Neural cell (in vitro differentiated cells): ENCODE data around the gene FAAH. TPM values are rescaled to one million over a fixed set of nuclear protein-coding genes. Genes with fewer than 3 reads are reported as not detected.
"Not testable (repeated sequence)": the region's sequence is repeated elsewhere in the genome, so short reads cannot be mapped to it uniquely, and the experiment has no call there.

ENCODE experiments used
- H2AFZ ChIP-seq: fragments of 200-600, 300-800 bp; sonication (generic), shearing (Covaris generic); 2 replicates; pipeline ENCODE4 v1.6.0; 2014; ENCODE audit warnings: low read depth, mild to moderate bottlenecking, antibody characterized with exemption, low read length, moderate library complexity
- H3F3A ChIP-seq: fragments of 200-600 bp; shearing (Covaris generic); 2 replicates; pipeline ENCODE4 v1.6.1; 2016; ENCODE audit warnings: mild to moderate bottlenecking, moderate library complexity, mixed read lengths, antibody characterized with exemption, low read length; ENCODE audit not compliant: insufficient read depth, poor library complexity, severe bottlenecking
- H3K27ac ChIP-seq: fragments of 200-600, 300-800 bp; sonication (generic), shearing (Covaris generic); 2 replicates; pipeline ENCODE4 v1.5.1; 2014; ENCODE audit warnings: mild to moderate bottlenecking, low read length, moderate library complexity
- H3K27me3 ChIP-seq: fragments of 300-800, 200-600 bp; sonication (generic), shearing (Covaris generic); 2 replicates; pipeline ENCODE4 v1.6.0; 2014; ENCODE audit warnings: mild to moderate bottlenecking, low read depth, low read length, moderate library complexity; ENCODE audit not compliant: insufficient read depth
- H3K36me3 ChIP-seq: fragments of 300-800, 200-600 bp; sonication (generic), shearing (Covaris generic); 2 replicates; pipeline ENCODE4 v1.5.1; 2014; ENCODE audit warnings: mild to moderate bottlenecking, antibody characterized with exemption, low read length, moderate library complexity; ENCODE audit not compliant: insufficient read depth
- H3K4me2 ChIP-seq: fragments of 300-800, 200-600 bp; sonication (generic), shearing (Covaris generic); 2 replicates; pipeline ENCODE4 v1.6.0; 2014; ENCODE audit warnings: mild to moderate bottlenecking, low read length
- H3K4me3 ChIP-seq: fragments of 300-800, 200-600 bp; sonication (generic), shearing (Covaris generic); 2 replicates; pipeline ENCODE4 v1.5.1; 2014; ENCODE audit warnings: mild to moderate bottlenecking, low read length, moderate library complexity
- H3K79me2 ChIP-seq: fragments of 200-600 bp; shearing (Covaris generic); replicated peaks from 2 replicates; pipeline ENCODE4 v1.6.0; 2014; ENCODE audit warnings: mild to moderate bottlenecking, low read length, moderate library complexity; ENCODE audit not compliant: insufficient read depth
- H3K9ac ChIP-seq: fragments of 300-800, 200-600 bp; sonication (generic), shearing (Covaris generic); 2 replicates; pipeline ENCODE4 v1.6.1; 2016; ENCODE audit warnings: mild to moderate bottlenecking, low read length, mixed read lengths
- H3K9me2 ChIP-seq: fragments of 200-600 bp; shearing (Covaris generic); 2 replicates; pipeline ENCODE4 v1.6.1; 2016; ENCODE audit warnings: mild to moderate bottlenecking, low read length, mixed read lengths; ENCODE audit not compliant: insufficient read depth
- H3K9me3 ChIP-seq: fragments of 200-600, 300-800 bp; sonication (generic), shearing (Covaris generic); 2 replicates; pipeline ENCODE4 v1.6.1; 2016; ENCODE audit warnings: mild to moderate bottlenecking, mixed run types, low read length, moderate library complexity, mixed read lengths
- H4K20me1 ChIP-seq: fragments of 200-600 bp; shearing (Covaris generic); 2 replicates; pipeline ENCODE4 v1.6.1; 2016; ENCODE audit warnings: mild to moderate bottlenecking, mixed run types; ENCODE audit not compliant: insufficient read depth
- CTCF ChIP-seq: fragments of 450-650 bp; IDR thresholded peaks from 2 replicates; pipeline ENCODE4 v1.5.1; 2014; ENCODE audit warnings: antibody characterized with exemption, mild to moderate bottlenecking, moderate library complexity; ENCODE audit not compliant: poor library complexity, severe bottlenecking
- EP300 ChIP-seq: fragments of 450-650 bp; conservative IDR thresholded peaks from 2 replicates; pipeline ENCODE4 v1.6.1; 2014; ENCODE audit warnings: antibody characterized with exemption, mild to moderate bottlenecking, moderate library complexity; ENCODE audit not compliant: poor library complexity, severe bottlenecking
- EZH2 ChIP-seq: fragments of 200-600, 300-800 bp; shearing (Covaris generic), sonication (generic); IDR thresholded peaks from 2 replicates; pipeline ENCODE4 v1.6.1; 2014; ENCODE audit warnings: antibody characterized with exemption, low read length, borderline replicate concordance, mild to moderate bottlenecking; ENCODE audit not compliant: insufficient read depth, poor library complexity, severe bottlenecking
- MXI1 ChIP-seq: fragments of 450-650 bp; conservative IDR thresholded peaks from 2 replicates; pipeline ENCODE4 v1.6.1; 2014; ENCODE audit warnings: antibody characterized with exemption, mild to moderate bottlenecking; ENCODE audit not compliant: poor library complexity, severe bottlenecking
- POLR2AphosphoS5 ChIP-seq: IDR thresholded peaks from 2 replicates; pipeline ENCODE4 v1.6.1; 2012
- RAD21 ChIP-seq: fragments of 450-650 bp; conservative IDR thresholded peaks from 2 replicates; pipeline ENCODE4 v1.6.1; 2014; ENCODE audit warnings: antibody characterized with exemption, mild to moderate bottlenecking, moderate library complexity
- REST ChIP-seq: IDR thresholded peaks from 2 replicates; pipeline ENCODE4 v1.6.1; 2012; ENCODE audit warnings: borderline replicate concordance
- SMC3 ChIP-seq: fragments of 450-650 bp; conservative IDR thresholded peaks from 2 replicates; pipeline ENCODE4 v1.6.1; 2014; ENCODE audit warnings: antibody characterized with exemption, mild to moderate bottlenecking, moderate library complexity; ENCODE audit not compliant: poor library complexity
- TAF1 ChIP-seq: IDR thresholded peaks from 2 replicates; pipeline ENCODE4 v1.6.1; 2012; ENCODE audit warnings: low read depth
- polyA plus RNA-seq: library from polyadenylated mRNA; depleted of rRNA; stranded (reverse); fragments of >200 nt; gene quantifications from 2 replicates; pipeline ENCODE4 v1.2.3, GENCODE V29; 2014

Gene FAAH
- polyA plus RNA-seq, 1 donor from 2014 or later, result 106 TPM

GRCh38 chr1:46345281-46345680 is 48.8 kb upstream of the FAAH start:
- H3K79me2 ChIP-seq, result no peaks in the 10 kb centered on the region
- H3K9ac ChIP-seq, result no peak overlapping the region
- H3K9me3 ChIP-seq, result no peaks in the 10 kb centered on the region
- no peaks in the 10 kb centered on the region for H3K9me2 ChIP-seq
- H3K4me3 ChIP-seq, result no peak overlapping the region
- H3F3A ChIP-seq, result no peaks in the 10 kb centered on the region
- TF ChIP-seq REST (no peak), CTCF (no peak), SMC3 (no peak), TAF1 (no peak), EZH2 (no peak)
- no peak overlapping the region for H2AFZ ChIP-seq
- H3K36me3 ChIP-seq, result no peaks in the 10 kb centered on the region
- H3K27ac ChIP-seq, result no peak overlapping the region
- no peak overlapping the region for H3K4me2 ChIP-seq
- no peaks in the 10 kb centered on the region for H3K27me3 ChIP-seq
- H4K20me1 ChIP-seq, result no peaks in the 10 kb centered on the region

- no peaks in the 10 kb centered on the region for H3K9me2 ChIP-seq
- no peak overlapping the region for H3K4me3 ChIP-seq
- TF ChIP-seq POLR2AphosphoS5 (no peak), REST (no peak), RAD21 (no peak), SMC3 (no peak), EP300 (no peak), MXI1 (no peak), EZH2 (no peak), TAF1 (no peak), CTCF (no peak)
- H3F3A ChIP-seq, result no peaks in the 10 kb centered on the region
- no peak overlapping the region for H2AFZ ChIP-seq
- H3K27ac ChIP-seq, result no peak overlapping the region
- H3K36me3 ChIP-seq, result peaks cover 4% of the 10 kb centered on the region
- H3K79me2 ChIP-seq, result no peaks in the 10 kb centered on the region
- no peak overlapping the region for H3K9ac ChIP-seq
- H3K27me3 ChIP-seq, result no peaks in the 10 kb centered on the region
- H3K4me2 ChIP-seq, result no peak overlapping the region
- no peaks in the 10 kb centered on the region for H4K20me1 ChIP-seq
- no peaks in the 10 kb centered on the region for H3K9me3 ChIP-seq
These were observed 41.8 kb upstream of the FAAH start for GRCh38 chr1:46352363-46352762.

GRCh38 chr1:46355920-46356319 is 38.2 kb upstream of the FAAH start:
- H3F3A ChIP-seq, H3K27me3 ChIP-seq, H3K36me3 ChIP-seq, H3K9ac ChIP-seq, H3K4me3 ChIP-seq, H2AFZ ChIP-seq, H4K20me1 ChIP-seq, H3K27ac ChIP-seq, H3K9me3 ChIP-seq, H3K9me2 ChIP-seq, H3K4me2 ChIP-seq, H3K79me2 ChIP-seq: not testable (repeated sequence)
